Activated CD8-positive, alpha-beta T cell treated with anti-CD3 and anti-CD28 coated beads, Interleukin-2, amount 10 ng/mL, durations not matched to agents 7 days and 5 days (primary cell): ENCODE data around the gene C9orf43. TPM values are rescaled to one million over a fixed set of nuclear protein-coding genes. Genes with fewer than 3 reads are reported as not detected.
"Not testable (repeated sequence)": the region's sequence is repeated elsewhere in the genome, so short reads cannot be mapped to it uniquely, and the experiment has no call there.

Experiments used
- ATAC-seq: fragments of 150-1000 bp; cut with Tn5 transposase; one replicate; pipeline ENCODE4 v1.10.0; 2021; ENCODE audit warnings: moderate library complexity
- CTCF ChIA-PET: fragments of 350-600 bp; sonication (Branson Sonifier 250); formaldehyde crosslinking; loops from one replicate; lab custom pipeline; 2021; ENCODE audit warnings: antibody characterized with exemption; lab: Charles Lee
- POLR2A ChIA-PET: fragments of 350-600 bp; sonication (Branson Sonifier 250); formaldehyde crosslinking; loops from one replicate; lab custom pipeline; 2021; ENCODE audit warnings: antibody characterized with exemption; lab: Charles Lee
- DNase-seq: peaks from one replicate; pipeline ENCODE4 v3.0.0-alpha.2; 2020
- H3K27ac Mint-ChIP-seq: one replicate; pipeline ENCODE4 v1.8.0; 2021; ENCODE audit warnings: mild to moderate bottlenecking, mixed read lengths
- H3K27me3 Mint-ChIP-seq: one replicate; pipeline ENCODE4 v1.8.0; 2021; ENCODE audit warnings: low read depth, mixed read lengths
- H3K36me3 Mint-ChIP-seq: one replicate; pipeline ENCODE4 v1.8.0; 2021; ENCODE audit warnings: low read depth, mixed read lengths
- H3K4me1 Mint-ChIP-seq: one replicate; pipeline ENCODE4 v1.8.0; 2021; ENCODE audit warnings: low read depth, mixed read lengths
- H3K4me3 Mint-ChIP-seq: one replicate; pipeline ENCODE4 v1.8.0; 2021; ENCODE audit warnings: mild to moderate bottlenecking, mixed read lengths
- H3K9me3 Mint-ChIP-seq: one replicate; pipeline ENCODE4 v1.8.0; 2022; ENCODE audit warnings: mixed read lengths; ENCODE audit not compliant: insufficient read depth
- total RNA-seq, 2 experiments: library from RNA; stranded (reverse); gene quantifications; one replicate each; pipeline ENCODE4 v1.2.3, GENCODE V29; 2021

C9orf43 gene, protein sequence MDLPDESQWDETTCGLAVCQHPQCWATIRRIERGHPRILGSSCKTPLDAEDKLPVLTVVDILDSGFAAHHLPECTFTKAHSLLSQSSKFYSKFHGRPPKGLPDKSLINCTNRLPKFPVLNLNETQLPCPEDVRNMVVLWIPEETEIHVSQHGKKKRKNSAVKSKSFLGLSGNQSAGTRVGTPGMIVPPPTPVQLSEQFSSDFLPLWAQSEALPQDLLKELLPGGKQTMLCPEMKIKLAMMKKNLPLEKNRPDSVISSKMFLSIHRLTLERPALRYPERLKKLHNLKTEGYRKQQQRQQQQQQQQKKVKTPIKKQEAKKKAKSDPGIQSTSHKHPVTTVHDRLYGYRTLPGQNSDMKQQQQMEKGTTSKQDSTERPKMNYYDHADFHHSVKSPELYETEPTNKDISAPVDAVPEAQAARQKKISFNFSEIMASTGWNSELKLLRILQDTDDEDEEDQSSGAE
- under 1 TPM; 0.34 to 0.60 TPM for total RNA-seq

GRCh38 chr9:113410207-113410864, at the start of gene C9orf43, which contains the start of gene POLE3:
C9orf43 (plus strand) TSS chr9:113410747; CDS start chr9:113413494, 2,747 bp downstream.
POLE3 (minus strand) TSS chr9:113410675; CDS start chr9:113410293, 382 bp downstream.
- peaks cover 26% of the 10 kb centered on the region for H3K36me3 Mint-ChIP-seq
- ChIA-PET CTCF (interaction anchor here (0.7 to 10.7 kb wide), 17 partner anchors 9 to 273 kb away, joined by 3 to 105 read pairs (median 4); partner anchors contain the start of genes ALAD, CDC26, FKBP15 and PRPF4), POLR2A (interaction anchor here (0.6 to 2.0 kb wide), 20 partner anchors 9 to 993 kb away, joined by 3 to 25 read pairs (median 3); partner anchors contain the start of genes ALAD, CDC26, FKBP15 and HDHD3)
- H3K27me3 Mint-ChIP-seq = no peaks in the 10 kb centered on the region
- ATAC-seq (peak; percentile 95), DNase-seq (peak; percentile 96)
- H3K27ac Mint-ChIP-seq = peak within 1 kb of the TSS; percentile 100
- no peaks in the 10 kb centered on the region for H3K9me3 Mint-ChIP-seq
- H3K4me1 Mint-ChIP-seq = peaks cover 35% of the 10 kb centered on the region
- H3K4me3 Mint-ChIP-seq = peak within 1 kb of the TSS; percentile 88

DNA sequence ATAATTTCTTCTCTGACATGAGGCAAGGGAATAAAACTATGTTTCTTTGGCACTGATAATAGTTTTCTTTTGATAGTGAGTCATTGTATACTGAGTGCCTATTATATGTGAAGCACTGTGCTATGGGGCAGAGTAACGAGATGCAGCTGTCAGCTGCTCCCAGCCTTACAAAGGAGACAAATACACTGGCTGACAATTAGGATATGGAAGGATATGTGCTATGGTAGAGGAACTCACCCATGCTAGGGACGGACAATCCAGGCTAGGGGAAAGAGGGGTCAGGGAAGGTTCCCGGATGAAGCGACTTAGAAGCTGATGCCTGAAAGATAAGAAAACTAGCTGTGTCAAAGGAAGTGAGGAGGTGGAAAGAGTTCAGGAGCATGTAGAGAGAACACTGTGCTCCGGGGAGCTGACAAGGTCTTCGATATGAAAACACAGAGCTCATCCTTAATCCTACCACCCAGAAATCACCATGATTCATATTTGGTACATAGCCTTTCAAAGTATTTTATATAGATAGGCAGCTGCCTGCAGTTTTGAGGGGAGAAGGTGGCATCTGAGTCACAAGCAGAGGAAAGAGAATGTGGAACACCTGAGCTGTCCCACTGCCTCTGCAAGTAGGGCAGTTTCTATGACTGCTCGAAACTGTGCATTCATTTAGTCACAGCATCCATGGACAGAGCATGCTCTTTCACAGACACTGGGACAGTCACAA, 49.1 kb upstream of the C9orf43 start:
- CTCF ChIA-PET = interaction anchor here (1.2 to 2.5 kb wide), 3 partner anchors 12 to 40 kb away, joined by 3 to 8 read pairs (median 4); partner anchors contain the start of genes ALAD and BSPRY
- Mint-ChIP-seq H3K4me3 (no peak overlapping the region), H3K36me3 (no peaks in the 10 kb centered on the region), H3K9me3 (no peaks in the 10 kb centered on the region), H3K4me1 (no peaks in the 10 kb centered on the region), H3K27ac (no peak overlapping the region), H3K27me3 (no peaks in the 10 kb centered on the region)
- DNase-seq = no peak
- POLR2A ChIA-PET = interaction anchor here (0.6 kb wide), 2 partner anchors 10 to 48 kb away, joined by 4 to 5 read pairs; no protein-coding TSS in a partner anchor
- ATAC-seq = no peak

DNA sequence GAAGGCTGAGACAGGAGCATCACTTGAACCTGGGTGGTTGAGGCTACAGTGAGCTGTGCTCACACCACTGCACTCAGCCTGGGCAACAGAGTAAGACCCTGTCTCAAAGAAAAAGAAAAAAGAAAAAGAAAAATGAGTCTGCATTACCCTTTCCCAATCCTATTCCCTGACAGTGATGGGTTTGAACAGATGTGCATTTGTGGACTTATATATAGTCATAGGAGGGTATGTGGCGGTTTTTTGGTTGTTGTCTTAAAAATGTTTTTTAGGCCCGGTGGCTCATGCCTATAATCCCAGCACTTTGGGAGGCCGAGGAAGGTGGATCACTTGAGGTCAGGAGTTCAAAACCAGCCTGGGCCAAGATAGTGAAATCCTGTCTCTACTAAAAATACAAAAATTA, 47.2 kb upstream of the C9orf43 start:
- no peaks in the 10 kb centered on the region for H3K36me3 Mint-ChIP-seq
- no peak overlapping the region for H3K27ac Mint-ChIP-seq
- no peak overlapping the region for H3K4me3 Mint-ChIP-seq
- H3K27me3 Mint-ChIP-seq = no peaks in the 10 kb centered on the region
- H3K9me3 Mint-ChIP-seq = no peaks in the 10 kb centered on the region
- POLR2A ChIA-PET = no interaction called here
- no peaks in the 10 kb centered on the region for H3K4me1 Mint-ChIP-seq
- ATAC-seq (no peak), DNase-seq (no peak)
- CTCF ChIA-PET = interaction anchor here (1.3 to 2.5 kb wide), 4 partner anchors 14 to 294 kb away, joined by 3 to 8 read pairs (median 4); partner anchors contain the start of genes ALAD and BSPRY

DNA sequence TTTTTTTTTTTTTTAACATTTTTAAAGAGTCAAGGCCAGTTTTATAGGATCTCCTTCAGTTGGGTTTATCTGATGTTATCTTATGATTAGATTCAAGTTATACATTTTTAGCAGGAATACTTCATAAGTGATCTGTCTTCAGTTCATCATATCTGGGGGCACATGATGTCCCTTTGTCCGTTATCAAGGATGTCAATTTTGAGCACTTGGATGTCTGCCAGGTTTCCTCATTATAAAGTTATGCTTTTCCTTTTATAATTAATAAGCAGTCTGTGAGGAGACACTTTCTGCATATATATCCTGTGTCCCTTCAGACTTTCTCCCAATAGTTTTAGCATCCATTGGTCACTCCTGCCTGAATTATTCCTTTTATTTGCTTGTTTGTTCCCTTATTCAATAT, 45.6 kb upstream of the C9orf43 start:
- Mint-ChIP-seq H3K27me3 (no peaks in the 10 kb centered on the region), H3K4me1 (no peaks in the 10 kb centered on the region), H3K27ac (no peak overlapping the region), H3K9me3 (no peaks in the 10 kb centered on the region), H3K4me3 (no peak overlapping the region), H3K36me3 (no peaks in the 10 kb centered on the region)
- ChIA-PET POLR2A (no interaction called here), CTCF (interaction anchor here (1.4 kb wide), 1 partner anchor 36 kb away, joined by 4 read pairs; the partner anchor contains the start of gene ALAD)
- no peak for ATAC-seq
- no peak for DNase-seq

DNA sequence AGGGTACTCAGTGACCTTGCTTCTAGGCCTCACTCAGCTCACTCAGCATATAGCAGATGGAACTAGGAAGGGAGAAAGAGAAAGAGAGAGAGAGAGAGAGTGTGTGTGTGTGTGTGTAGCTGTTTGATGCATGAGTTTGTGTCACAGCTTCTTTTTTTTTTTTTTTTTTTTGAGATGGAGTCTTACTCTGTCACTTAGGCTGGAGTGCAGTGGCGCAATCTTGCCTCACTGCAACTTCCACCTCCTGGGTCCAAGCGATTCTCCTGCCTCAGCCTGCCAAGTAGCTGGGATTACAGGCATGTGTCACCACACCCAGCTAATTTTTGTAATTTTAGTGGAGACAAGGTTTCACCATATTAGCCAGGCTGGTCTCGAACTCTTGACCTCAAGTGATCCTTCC, 44.9 kb upstream of the C9orf43 start:
- POLR2A ChIA-PET, ATAC-seq, CTCF ChIA-PET, H3K27ac Mint-ChIP-seq, H3K9me3 Mint-ChIP-seq, DNase-seq, H3K27me3 Mint-ChIP-seq, H3K4me1 Mint-ChIP-seq, H3K36me3 Mint-ChIP-seq, H3K4me3 Mint-ChIP-seq: not testable (repeated sequence)

- ChIA-PET POLR2A (interaction anchor here (0.6 kb wide), 1 partner anchor 70 kb away, joined by 3 read pairs; no protein-coding TSS in a partner anchor), CTCF (interaction anchor here (0.9 kb wide), 1 partner anchor 29 kb away, joined by 3 read pairs; the partner anchor contains the start of gene WDR31)
- Mint-ChIP-seq H3K9me3 (no peaks in the 10 kb centered on the region), H3K36me3 (no peaks in the 10 kb centered on the region), H3K27me3 (no peaks in the 10 kb centered on the region), H3K4me3 (no peak overlapping the region), H3K4me1 (no peaks in the 10 kb centered on the region), H3K27ac (no peak overlapping the region)
- DNase-seq (no peak), ATAC-seq (no peak)
Measured at GRCh38 chr9:113368348-113368981, 42.1 kb upstream of the C9orf43 start.

- no peak for DNase-seq
- ChIA-PET POLR2A (interaction anchor here (0.6 kb wide), 1 partner anchor 71 kb away, joined by 3 read pairs; no protein-coding TSS in a partner anchor), CTCF (no interaction called here)
- no peaks in the 10 kb centered on the region for H3K9me3 Mint-ChIP-seq
- no peak overlapping the region for H3K4me3 Mint-ChIP-seq
- no peak overlapping the region for H3K27ac Mint-ChIP-seq
- ATAC-seq = no peak
- no peaks in the 10 kb centered on the region for H3K27me3 Mint-ChIP-seq
- no peaks in the 10 kb centered on the region for H3K36me3 Mint-ChIP-seq
- peaks cover 1% of the 10 kb centered on the region for H3K4me1 Mint-ChIP-seq
Measured at GRCh38 chr9:113368982-113369854, 41.3 kb upstream of the C9orf43 start.

DNA sequence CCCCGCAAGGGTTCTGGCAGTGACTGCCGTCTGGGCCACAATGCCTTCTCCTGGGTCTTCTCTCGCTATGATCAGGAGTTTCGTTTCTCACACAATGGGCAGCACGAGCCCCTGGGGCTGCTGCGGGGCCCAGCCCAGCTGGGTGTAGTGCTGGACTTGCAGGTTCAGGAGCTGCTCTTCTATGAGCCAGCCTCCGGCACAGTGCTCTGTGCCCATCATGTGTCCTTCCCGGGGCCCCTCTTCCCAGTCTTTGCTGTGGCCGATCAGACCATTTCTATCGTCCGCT, 40.7 kb upstream of the C9orf43 start:
- ChIA-PET POLR2A (no interaction called here), CTCF (no interaction called here)
- DNase-seq = no peak
- Mint-ChIP-seq H3K4me1 (peaks cover 2% of the 10 kb centered on the region), H3K36me3 (peaks cover under 1% of the 10 kb centered on the region), H3K27ac (no peak overlapping the region), H3K9me3 (no peaks in the 10 kb centered on the region), H3K4me3 (no peak overlapping the region), H3K27me3 (no peaks in the 10 kb centered on the region)
- ATAC-seq = no peak

DNA sequence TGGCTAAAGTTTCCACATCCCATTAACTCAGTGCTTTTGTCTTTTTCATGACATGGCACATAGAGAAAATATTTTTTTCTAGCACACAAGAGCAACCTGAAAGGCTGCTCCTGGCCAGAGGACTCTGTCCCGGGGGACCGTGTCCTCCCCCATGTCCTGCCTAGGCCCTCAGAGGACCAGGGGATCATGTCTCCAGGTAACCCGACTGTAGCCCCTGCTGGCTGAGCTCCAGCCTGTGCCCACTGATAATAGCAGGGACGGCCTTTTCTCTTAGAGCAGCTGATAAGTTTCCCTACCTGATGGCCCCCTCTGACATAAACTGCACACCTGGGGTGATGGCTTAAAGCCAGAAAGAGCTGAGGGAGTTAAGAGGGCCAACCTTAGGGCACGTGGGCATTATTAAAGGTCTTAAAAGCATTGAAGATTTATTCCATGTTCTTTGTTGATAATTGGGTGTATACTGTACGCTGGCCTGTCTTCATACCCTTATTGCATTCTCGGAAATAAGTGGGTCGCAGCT, 39.7 kb upstream of the C9orf43 start:
- peaks cover 12% of the 10 kb centered on the region for H3K4me1 Mint-ChIP-seq

DNA sequence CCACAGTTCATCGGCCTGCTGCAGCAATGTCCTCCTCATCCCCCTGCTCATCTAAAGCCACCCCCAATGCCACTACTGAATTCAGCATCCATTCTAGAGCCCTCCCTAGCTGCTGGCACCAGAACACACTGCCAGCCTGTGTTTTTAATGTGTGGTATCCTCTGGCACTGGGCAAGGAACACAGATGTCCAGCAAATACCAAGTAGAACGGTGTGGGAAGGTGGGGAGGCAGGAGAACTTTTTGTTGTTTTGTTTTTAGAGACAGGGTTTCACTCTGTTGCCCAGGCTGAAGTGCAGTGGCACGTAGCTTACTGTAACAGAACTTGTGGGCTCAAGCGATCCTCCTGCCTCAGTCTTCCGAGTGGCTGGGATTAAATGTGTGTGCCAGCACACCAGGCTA, 38.5 kb upstream of the C9orf43 start:
- no peaks in the 10 kb centered on the region for H3K9me3 Mint-ChIP-seq
- no peak for DNase-seq
- H3K4me3 Mint-ChIP-seq = no peak overlapping the region
- peak overlapping the region; percentile 28 for H3K27ac Mint-ChIP-seq
- peaks cover 10% of the 10 kb centered on the region for H3K36me3 Mint-ChIP-seq
- no peaks in the 10 kb centered on the region for H3K27me3 Mint-ChIP-seq
- ChIA-PET POLR2A (no interaction called here), CTCF (interaction anchor here (0.6 kb wide), 1 partner anchor 44 kb away, joined by 3 read pairs; no protein-coding TSS in a partner anchor)
- no peak for ATAC-seq
- H3K4me1 Mint-ChIP-seq = peaks cover 14% of the 10 kb centered on the region

More for the DNA sequence above, 39.7 kb upstream of the C9orf43 start:
- ChIA-PET POLR2A (interaction anchor here (0.6 kb wide), 1 partner anchor 9 kb away, joined by 5 read pairs; no protein-coding TSS in a partner anchor), CTCF (no interaction called here)
- ATAC-seq (no peak), DNase-seq (no peak)
- no peaks in the 10 kb centered on the region for H3K9me3 Mint-ChIP-seq
- peaks cover 10% of the 10 kb centered on the region for H3K36me3 Mint-ChIP-seq
- H3K4me3 Mint-ChIP-seq = no peak overlapping the region
- no peak overlapping the region for H3K27ac Mint-ChIP-seq
- no peaks in the 10 kb centered on the region for H3K27me3 Mint-ChIP-seq
